IPS DF 4.7 (cell line): ENCODE results near the gene PACSIN3.

Experiments
- DNase-seq: peaks from one replicate; pipeline ENCODE4 v3.0.0-alpha.2; 2013; ENCODE audit warnings: low spot score; ENCODE audit errors: extremely low read depth

PACSIN3 gene

DNA sequence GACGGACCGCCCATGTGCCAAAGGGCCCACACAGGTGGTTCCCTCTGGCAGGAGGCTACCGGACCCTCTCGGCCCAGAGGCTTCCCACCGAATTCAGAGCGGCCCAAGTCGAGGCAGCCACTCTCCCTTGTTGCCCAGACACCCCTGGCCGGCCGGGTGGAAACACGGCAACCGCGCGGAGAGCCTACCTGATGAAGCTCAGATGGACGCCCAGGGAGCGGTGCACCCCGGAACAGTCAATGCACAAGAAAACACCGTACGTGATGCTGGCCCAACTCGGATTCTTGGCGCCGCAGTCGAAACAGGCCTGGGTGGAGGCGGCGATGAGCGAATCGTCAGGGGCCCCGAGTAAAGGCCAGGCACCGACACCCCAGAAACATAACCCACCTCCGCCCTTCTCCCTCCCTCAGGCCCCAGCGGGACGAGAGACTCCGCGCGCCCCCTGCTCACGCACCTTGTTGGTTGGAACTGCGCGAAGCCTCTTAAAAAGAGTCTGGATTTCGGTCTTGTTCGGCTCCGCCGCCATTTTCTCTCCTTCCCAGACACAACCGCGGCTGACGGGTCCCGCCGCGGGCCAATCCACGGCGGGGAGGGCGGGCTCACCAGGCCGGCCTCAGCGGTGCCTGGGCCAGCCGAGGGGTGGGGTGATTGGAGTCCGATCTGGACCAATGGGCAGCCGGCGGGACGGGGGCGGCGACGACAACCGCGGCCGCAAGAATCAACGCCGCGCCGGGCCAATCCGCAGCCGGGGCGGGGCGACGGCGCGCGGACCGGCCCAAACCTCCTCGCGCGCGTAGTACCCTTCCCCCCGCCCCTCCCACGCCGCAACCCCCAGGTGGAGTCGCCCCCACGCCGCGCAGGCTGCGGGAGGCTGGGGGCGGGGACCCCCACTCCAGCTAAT is 9.7 kb downstream of the PACSIN3 start, which contains the start of gene ARFGAP2:
Gene ARFGAP2, minus strand, starts transcription at position 552 of the 901 bp plus-strand sequence. Its CDS starts 26 bp downstream, at position 526.
- no peak for DNase-seq

GRCh38 chr11:47175746-47176327 is 10.4 kb downstream of the PACSIN3 start:
- DNase-seq = no peak

DNA sequence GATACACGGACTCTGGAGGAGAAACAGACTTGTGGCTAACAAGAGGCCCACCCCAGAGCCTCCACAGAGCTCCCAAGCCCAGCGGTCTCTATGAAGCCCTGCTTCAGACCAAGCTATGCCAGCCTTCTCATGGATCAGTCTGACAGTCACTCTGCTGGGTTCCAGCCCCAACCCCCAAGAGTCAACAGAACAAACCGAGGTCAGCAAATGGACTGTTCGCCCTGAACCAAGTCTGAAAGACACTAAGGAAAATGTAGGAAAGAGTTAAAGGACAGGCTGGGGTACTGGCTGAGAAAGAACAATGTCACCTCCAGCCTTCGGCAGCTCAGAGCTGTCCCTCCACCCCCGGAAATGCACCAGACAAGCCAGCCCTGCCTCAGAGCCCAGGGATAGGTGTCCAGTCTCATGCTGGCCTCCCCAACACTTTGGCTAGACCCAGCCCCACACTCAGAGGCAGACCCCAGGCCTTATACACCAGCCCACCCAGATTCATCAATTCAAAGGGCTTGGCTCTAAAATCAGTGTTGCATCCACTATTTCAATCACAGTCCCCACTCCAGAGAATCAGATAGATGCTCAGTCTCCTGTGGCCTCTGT is 13.4 kb downstream of the PACSIN3 start:
- DNase-seq = no peak

- DNase-seq = no peak
Observed at GRCh38 chr11:47171856-47172255, 14.4 kb downstream of the PACSIN3 start.

DNA sequence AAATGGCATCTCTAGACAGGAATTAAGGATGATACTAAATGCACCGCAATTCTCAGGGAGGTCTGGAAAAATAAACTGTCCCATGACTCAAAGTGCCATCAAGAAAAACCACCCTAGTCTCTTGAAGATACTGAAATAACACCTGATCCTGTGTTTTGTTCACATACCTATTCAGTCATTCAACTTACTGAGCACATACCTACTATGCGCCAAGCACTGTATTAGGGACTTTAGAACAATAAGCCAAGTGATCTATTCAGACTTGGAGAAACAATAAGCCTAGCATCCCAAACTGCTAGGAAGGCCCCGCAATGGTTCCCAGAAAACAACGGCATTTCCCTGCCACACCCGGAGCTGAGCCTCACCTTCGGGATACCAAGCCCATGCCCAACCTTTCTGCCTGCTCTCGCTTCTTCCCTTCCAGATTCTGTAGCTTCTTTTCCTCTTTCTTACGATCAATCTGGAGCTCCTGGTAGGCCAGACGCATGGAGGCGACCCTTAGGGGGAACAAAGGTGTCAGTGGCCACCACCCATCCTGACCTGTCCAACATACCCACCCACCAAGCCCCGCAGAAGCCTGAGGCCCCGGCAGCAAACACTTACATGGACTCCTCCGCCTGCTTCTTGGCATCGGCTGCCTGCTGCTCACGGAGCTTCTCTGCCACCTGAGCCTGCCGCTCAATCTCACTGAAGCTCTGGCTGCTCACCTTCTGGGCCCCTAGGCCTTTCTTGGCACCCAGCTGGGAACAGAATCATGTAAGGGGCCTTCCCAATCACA is 15.0 kb downstream of the PACSIN3 start:
- no peak for DNase-seq

DNA sequence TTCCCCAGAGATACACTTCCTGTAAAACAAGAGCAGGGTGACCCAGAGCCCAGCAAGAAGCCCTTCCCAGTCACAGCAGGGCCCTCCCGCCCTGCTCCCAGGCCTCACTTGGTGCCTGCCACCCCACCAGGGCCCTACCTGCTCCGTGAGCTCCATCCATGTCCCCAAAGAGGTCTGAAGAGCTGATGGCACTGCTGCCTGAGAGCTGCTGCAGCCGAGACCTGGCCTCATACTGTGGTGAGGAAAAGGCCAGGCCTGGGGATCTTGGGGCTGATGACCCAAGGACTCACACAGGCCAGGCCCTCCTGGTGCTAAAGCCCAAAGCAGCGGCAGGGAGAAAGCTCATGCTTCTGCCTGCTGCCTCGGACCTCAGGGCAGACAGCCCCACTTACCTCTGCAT is 19.9 kb downstream of the PACSIN3 start:
- no peak for DNase-seq

DNA sequence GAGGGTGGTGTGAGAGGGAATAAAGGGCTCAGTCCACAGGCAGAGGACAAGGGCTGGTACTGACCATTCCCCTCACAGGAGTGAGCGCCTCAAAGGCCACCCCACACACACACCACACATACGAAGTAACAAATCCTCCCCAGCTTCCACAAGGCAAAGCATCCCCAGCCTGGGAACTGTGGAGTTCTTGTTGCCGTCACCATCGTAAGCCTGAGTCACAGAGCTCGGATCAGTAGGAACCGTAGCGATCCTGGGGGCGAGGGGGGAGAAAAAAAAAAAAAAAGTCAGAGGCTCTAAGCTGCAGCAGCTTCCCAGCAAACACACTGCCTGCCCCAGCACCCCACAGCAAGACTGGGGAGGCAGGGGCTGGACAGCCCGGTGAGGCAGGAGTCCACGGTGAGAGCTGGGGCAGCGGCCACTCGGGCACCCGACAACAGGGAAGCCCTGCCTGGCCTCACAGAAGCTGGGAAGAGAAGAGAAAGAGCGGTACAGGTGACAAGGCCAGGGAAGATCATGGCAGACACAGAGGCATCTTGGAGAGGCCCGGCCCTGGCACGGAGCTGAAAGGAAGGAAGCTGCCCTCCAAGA is 20.9 kb downstream of the PACSIN3 start:
- no peak for DNase-seq

DNA sequence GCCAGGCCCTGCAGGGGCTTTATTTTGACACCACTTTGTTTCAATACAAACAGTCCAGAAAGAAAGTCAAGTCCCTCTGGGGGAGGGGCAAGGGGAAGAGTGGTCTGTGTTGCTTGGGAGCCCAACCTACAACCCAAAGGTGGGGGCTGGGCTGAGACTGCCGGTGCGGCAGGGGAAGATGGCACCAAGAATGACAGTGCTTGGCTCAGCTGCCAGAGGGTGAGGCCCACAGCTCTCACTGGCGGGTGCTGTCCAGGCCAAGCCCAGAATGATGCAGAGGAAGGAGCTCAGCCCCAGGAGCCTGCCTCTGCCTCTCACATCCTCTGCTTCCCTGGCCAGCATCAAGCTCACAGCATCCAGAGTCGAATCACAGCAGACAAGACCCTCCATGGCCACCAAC is 21.9 kb downstream of the PACSIN3 start:
- no peak for DNase-seq

DNA sequence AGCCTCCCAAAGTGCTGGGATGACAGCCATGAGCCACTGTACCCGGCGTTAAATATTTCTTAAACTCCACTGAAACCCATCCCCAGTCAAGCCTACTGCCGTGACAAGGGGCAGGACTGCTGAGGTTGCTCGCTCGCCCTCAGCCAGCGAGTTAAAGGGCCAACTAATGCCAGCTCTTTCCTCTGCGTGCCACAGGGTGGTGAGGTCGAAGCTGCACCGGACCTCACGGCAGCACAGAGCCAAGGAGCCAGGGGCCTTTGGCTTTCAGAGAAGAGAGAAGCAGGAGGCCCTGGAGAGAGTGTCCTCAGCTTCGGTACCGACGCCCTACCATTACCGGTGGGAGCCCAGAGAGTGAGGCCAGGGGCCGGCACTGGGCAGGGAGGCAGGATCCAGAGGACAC is 22.3 kb downstream of the PACSIN3 start:
- no peak for DNase-seq

DNA sequence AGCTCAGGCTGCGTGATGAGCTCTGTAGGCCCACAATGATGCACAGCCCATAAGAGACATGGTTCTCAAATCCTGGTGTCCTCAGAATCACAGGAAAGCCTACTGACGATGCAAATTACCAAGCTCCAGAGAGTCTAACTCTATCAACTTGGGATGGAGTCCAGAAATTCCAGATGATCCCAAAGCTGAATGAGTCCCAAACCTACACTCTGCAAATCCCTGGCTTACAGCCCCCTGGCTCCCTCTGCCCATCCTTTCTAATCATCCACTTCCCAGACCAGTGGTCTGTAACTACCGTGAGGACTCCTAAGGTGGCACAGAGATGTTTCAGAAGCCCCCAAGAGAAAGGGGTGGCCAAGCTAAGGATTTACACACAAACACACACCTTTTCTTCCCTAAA is 23.0 kb downstream of the PACSIN3 start:
- no peak for DNase-seq

- DNase-seq = no peak
Observed at GRCh38 chr11:47162426-47162825, 23.8 kb downstream of the PACSIN3 start.

- DNase-seq = no peak
Observed at GRCh38 chr11:47161890-47162289, 24.3 kb downstream of the PACSIN3 start.

DNA sequence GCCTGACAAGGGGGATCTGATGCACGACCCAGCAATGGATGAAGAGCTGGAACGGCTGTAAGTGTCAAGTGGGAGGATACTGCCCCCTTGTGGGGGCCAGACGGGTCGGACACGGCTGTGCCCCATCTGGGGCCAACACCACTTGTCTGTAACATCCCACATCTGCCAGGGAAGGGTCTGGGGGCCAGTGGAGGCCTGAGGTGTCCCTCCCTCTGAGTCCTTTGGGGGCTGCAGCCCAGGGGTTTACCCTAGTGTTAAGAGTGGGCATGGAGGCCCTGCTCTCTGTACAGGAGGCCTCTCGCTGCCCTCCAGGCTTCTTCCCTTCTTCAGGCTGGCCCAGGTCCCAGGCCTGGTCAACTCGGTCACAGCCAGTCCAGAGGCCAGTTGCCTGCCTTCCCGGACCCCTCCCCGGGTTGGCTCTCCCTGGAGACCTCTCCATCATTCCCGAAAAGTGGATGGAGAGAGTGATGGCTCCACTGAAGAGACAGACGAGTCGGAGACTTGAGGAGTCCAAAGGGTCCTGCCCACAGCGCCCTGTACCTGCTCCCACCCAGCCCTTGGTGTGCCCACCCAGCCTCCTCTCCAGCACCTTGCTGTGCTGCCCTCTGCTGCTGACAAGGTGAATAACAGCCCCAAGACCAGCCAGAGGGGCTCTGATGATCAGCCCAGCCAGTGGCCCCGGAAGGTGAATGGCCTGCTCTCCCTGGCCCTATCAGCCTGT is 24.9 kb downstream of the PACSIN3 start:
- DNase-seq = no peak

DNA sequence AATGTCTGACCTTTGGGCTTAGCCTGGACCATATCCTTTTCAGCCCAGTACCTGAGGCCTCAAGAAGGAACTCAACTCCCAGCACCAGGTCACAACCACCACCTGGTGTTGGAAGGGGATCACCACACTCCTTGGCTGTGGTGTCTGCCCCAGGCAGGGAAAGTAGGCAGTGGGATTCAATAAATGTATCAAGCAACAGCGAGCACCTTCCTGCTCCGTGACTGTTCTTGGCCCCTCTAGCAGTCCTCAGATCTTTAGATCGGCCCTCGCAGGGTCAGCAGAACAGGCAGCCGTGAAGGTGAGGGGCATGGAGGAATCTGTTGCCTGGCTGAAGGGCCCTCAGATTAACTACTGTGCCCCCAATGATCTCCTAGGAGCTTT is 25.5 kb downstream of the PACSIN3 start:
- no peak for DNase-seq

GRCh38 chr11:47158242-47158641 is 28.0 kb downstream of the PACSIN3 start:
- DNase-seq = no peak

GRCh38 chr11:47157805-47158204 is 28.4 kb downstream of the PACSIN3 start:
- DNase-seq = no peak

DNA sequence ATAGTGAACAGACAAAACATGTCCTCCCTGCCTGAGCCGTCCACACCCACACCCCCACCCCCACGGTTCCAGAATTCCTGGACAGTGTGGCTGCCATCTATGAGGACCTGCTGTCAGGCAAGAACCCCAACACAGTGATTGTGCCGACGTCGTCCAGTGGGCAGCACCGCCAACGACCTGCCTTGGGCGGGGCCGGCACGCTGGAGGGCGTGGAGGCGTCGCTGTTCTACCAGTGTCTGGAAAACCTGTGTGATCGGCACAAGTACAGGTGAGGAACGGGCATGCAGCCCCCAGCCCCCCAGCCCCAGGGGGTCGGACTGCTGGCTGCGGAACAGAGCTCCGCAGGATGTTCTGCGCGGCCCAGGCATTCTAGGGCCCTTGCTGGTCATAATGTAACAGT is 29.3 kb downstream of the PACSIN3 start:
- no peak for DNase-seq

DNA sequence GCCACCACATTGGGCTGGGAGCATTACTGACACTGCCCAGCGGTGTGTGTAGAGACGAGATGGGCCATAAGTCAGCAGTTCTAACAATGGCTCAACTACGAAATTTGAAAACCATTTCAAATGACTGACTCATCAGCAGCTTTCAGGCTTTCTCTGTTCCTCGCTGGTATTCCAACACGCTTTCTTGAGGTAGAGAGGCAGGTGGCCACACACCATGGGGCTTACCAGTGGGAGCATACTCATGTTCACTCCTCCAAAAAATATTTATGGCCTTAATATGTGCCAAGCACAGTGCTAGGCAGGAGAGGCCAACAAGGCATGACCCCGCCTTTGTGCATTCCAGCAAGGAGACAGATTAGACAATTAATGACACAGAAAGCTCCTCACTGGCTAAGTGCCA is 29.9 kb downstream of the PACSIN3 start:
- DNase-seq = no peak

- DNase-seq = no peak
Observed at GRCh38 chr11:47155879-47156278, 30.4 kb downstream of the PACSIN3 start.
